AG10803 (cell line): Measurements from ENCODE around the gene DRD4.

Experiments used
- DNase-seq: peaks from one replicate; pipeline ENCODE4 v3.0.0; 2010; ENCODE audit warnings: low read depth
- H3K4me3 ChIP-seq: 2 replicates; pipeline ENCODE4 v1.5.1; 2011; ENCODE audit warnings: mild to moderate bottlenecking, low read length, control low read depth
- TF ChIP-seq, protein P1 (sequence below): conservative IDR thresholded peaks from 2 replicates; pipeline ENCODE4 v1.5.1; 2011; ENCODE audit warnings: mild to moderate bottlenecking, low read length, control low read depth, inconsistent platforms

Gene DRD4

DNA sequence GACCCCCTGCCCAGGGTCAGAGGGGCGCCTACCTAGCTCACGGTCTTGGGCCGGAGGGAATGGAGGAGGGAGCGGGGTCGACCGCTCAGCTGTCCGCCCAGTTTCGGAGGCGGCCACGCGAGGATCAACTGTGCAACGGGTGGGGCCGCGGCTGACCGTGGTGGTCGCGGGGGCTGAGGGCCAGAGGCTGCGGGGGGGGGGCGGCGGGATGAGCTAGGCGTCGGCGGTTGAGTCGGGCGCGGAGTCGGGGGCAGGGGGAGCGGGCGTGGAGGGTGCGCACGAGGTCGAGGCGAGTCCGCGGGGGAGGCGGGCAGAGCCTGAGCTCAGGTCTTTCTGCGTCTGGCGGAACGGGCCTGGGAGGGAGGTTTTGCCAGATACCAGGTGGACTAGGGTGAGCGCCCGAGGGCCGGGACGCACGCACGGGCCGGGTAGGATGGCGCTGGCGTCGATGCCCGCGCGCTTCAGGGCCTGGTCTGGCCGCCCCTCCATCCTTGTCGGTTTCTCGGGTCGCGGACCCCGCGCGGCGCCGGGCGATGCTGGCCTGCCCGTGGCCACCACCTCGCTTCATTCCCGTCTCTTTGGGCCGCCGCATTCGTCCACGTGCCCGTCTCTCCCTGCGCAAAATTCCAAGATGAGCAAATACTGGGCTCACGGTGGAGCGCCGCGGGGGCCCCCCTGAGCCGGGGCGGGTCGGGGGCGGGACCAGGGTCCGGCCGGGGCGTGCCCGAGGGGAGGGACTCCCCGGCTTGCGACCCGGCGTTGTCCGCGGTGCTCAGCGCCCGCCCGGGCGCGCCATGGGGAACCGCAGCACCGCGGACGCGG is at the start of gene DRD4:
DRD4 (plus strand) TSS at position 759 of the 822 bp plus-strand sequence; CDS start at position 795, 36 bp downstream.
- DNase-seq = peak; percentile 33
- H3K4me3 ChIP-seq = no peak within 1 kb of the TSS; the same call in 1 of the 2 replicates
- TF ChIP-seq, protein P1, sequence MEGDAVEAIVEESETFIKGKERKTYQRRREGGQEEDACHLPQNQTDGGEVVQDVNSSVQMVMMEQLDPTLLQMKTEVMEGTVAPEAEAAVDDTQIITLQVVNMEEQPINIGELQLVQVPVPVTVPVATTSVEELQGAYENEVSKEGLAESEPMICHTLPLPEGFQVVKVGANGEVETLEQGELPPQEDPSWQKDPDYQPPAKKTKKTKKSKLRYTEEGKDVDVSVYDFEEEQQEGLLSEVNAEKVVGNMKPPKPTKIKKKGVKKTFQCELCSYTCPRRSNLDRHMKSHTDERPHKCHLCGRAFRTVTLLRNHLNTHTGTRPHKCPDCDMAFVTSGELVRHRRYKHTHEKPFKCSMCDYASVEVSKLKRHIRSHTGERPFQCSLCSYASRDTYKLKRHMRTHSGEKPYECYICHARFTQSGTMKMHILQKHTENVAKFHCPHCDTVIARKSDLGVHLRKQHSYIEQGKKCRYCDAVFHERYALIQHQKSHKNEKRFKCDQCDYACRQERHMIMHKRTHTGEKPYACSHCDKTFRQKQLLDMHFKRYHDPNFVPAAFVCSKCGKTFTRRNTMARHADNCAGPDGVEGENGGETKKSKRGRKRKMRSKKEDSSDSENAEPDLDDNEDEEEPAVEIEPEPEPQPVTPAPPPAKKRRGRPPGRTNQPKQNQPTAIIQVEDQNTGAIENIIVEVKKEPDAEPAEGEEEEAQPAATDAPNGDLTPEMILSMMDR = no peak

DNA sequence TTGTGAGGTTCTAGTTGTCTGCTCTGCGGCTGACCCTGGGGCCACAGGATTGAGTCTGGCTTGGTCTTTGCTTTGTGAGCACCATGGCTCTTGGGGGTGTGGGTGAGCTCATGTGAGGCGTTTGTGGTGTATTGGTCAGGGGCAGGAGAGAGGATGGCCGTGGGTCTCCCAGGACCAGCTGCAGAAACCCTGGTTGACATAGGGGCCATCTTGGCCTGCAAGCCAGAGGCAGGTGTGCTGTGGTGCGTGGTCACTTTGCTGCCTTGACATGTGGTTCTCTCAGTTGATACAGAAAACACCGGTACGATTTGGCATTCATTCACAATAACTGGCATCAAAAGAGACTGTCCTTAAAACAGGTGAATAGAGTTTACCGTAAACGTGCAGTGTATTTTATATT is 49.5 kb upstream of the DRD4 start:
- no peak for DNase-seq
- H3K4me3 ChIP-seq = no peak overlapping the region
- TF ChIP-seq, protein P1 = no peak

DNA sequence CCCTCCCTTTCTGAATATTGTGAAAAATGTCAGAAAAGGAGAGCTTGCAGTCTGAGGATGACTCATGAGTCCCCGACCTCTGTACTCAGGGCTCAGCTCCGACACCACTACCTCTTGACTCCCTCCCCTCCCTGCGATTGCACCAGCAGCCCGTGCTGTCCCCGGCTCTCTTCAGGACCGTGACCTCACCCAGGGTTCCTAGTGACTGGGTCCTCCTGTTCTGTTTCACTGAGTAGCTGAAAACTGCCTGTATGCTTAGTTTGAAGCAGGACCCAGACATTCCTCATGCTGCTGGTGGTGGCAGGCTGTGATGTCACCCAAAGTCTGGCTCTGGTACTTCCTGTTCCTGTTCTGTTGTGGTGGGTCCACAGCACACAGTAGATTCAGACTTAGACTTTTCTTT is 49.1 kb upstream of the DRD4 start:
- no peak overlapping the region for H3K4me3 ChIP-seq
- peak; percentile 58 for DNase-seq
- TF ChIP-seq, protein P1 = no peak

DNA sequence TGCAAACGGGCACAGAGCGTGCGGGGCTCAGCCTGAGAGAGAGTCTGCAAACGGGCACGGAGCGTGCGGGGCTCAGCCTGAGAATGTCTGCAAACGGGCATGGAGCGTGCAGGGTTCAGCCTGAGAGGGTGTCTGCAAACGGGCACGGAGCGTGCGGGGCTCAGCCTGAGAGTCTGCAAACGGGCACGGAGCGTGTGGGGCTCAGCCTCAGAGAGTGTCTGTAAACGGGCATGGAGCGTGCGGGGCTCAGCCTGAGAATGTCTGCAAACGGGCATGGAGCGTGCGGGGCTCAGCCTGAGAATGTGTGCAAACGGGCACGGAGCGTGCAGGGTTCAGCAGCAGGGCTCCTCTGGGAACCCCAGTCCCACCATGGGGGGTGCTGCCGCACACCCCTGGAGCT is 47.3 kb upstream of the DRD4 start:
- no peak for DNase-seq
- no peak overlapping the region for H3K4me3 ChIP-seq
- TF ChIP-seq, protein P1 = no peak

DNA sequence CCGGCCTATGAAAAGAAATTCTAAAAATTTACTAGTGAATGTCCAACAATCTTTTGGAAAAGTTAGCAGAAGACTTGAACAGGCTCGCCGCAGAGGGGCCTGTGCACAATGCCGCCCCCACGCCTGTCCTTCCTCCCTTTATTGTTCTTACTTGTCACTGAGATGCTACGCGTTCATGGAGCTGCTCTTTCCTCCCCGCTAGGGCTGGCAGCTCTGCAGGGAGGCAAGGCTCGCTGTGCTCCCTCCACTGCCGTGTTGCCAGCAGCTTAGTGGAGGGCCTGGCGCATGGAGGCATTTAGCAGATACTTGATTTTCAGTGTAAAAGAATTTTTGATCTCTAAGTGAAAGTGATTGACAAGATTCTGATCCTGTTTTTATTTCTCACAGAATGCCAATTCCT is 46.1 kb upstream of the DRD4 start:
- TF ChIP-seq, protein P1 = no peak
- DNase-seq = no peak

DNA sequence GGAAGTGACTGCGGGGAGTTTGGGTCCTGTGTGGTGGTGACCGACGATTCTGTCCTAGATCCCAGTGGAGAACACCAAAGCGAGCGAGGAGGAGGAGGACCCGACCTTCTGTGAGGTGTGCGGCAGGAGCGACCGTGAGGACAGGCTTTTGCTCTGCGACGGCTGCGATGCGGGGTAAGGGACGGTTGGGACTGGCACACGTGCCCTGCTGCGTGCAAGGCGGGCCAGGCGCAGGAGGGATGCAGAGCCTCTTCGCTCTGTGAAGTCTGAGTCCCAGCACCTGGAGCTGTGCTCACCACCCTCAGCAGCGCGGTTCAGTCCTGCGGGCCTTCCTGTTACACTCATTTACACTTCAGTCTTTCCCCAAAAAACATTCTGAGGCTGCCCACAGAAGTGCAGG is 44.6 kb upstream of the DRD4 start:
- H3K4me3 ChIP-seq = no peak overlapping the region
- no peak for DNase-seq
- TF ChIP-seq, protein P1 = no peak

More for the DNA sequence above, 46.1 kb upstream of the DRD4 start:
- H3K4me3 ChIP-seq = no peak overlapping the region

DNA sequence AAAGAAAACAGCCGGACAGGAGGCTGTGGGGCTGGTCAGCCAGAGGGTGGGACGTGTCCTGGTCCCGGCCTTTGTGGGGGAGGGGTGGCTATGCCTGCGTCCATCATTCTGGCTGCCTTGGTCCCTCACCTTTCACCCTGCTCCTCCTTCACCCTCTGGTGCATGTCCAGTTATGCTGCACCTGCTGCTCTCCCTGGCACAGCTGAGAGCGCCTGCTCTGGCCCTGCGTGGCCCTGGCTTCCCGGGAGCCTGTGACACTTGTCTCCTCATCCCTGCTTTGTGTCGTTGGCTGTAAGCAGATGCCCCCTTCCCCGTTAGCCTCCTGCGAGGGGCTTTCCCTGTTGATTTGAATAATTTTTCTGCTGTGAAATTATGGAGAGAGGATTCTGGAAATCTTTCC is 44.2 kb upstream of the DRD4 start:
- no peak overlapping the region for H3K4me3 ChIP-seq
- DNase-seq = no peak
- TF ChIP-seq, protein P1 = no peak
